Fibroblast of lung (primary cell): Measurements from ENCODE around the gene KIAA1671. TPM values are rescaled to one million over a fixed set of nuclear protein-coding genes. Genes with fewer than 3 reads are reported as not detected.

Experiments used
- DNase-seq, 2 donors: peaks; one replicate each; pipeline versions ENCODE4 v3.0.0 to v3.0.0-alpha.2; 2010; ENCODE audit warnings: low read depth in 2 of 2
- H2AFZ ChIP-seq: 2 replicates; pipeline ENCODE4 v1.5.1; 2012; ENCODE audit warnings: low read length, control low read depth, inconsistent platforms
- H3K27ac ChIP-seq: 2 replicates; pipeline ENCODE4 v1.5.1; 2011; ENCODE audit warnings: low read length, control low read depth; ENCODE audit not compliant: insufficient read depth
- H3K27me3 ChIP-seq: 2 replicates; pipeline ENCODE4 v1.5.1; 2011; ENCODE audit warnings: mild to moderate bottlenecking, low read length; ENCODE audit not compliant: control insufficient read depth, insufficient read depth
- H3K36me3 ChIP-seq: 2 replicates; pipeline ENCODE4 v1.5.1; 2011; ENCODE audit warnings: low read length; ENCODE audit not compliant: control insufficient read depth, insufficient read depth
- H3K4me1 ChIP-seq: 2 replicates; pipeline ENCODE4 v1.5.1; 2011; ENCODE audit warnings: low read length; ENCODE audit not compliant: control insufficient read depth, insufficient read depth; ENCODE audit errors: extremely low read depth
- H3K4me2 ChIP-seq: 2 replicates; pipeline ENCODE4 v1.5.1; 2011; ENCODE audit warnings: low read length, control low read depth; ENCODE audit not compliant: insufficient read depth; ENCODE audit errors: extremely low read depth
- H3K4me3 ChIP-seq, 4 experiments: fragments of 200-600 bp in 1 of 4; sonication (generic) in 1 of 4; replicated peaks in 1 of 4; 2 replicates each; pipeline ENCODE4 v1.5.1; 2011 to 2016; ENCODE audit warnings: low read length in 4 of 4, low read depth in 3 of 4, mild to moderate bottlenecking in 3 of 4, control low read depth in 2 of 4, inconsistent platforms in 1 of 4, mixed read lengths in 1 of 4; ENCODE audit not compliant: insufficient read depth in 1 of 4; ENCODE audit errors: control extremely low read depth in 1 of 4
- H3K79me2 ChIP-seq: 2 replicates; pipeline ENCODE4 v1.5.1; 2012; ENCODE audit warnings: mild to moderate bottlenecking, low read length, inconsistent platforms; ENCODE audit not compliant: control insufficient read depth, insufficient read depth
- H3K9ac ChIP-seq: 2 replicates; pipeline ENCODE4 v1.5.1; 2011; ENCODE audit warnings: mild to moderate bottlenecking, low read length, control low read depth; ENCODE audit not compliant: insufficient read depth
- H3K9me3 ChIP-seq: 2 replicates; pipeline ENCODE4 v1.5.1; 2012; ENCODE audit warnings: low read depth, low read length; ENCODE audit not compliant: control insufficient read depth, insufficient read depth
- H4K20me1 ChIP-seq: 2 replicates; pipeline ENCODE4 v1.5.1; 2011; ENCODE audit warnings: low read length; ENCODE audit not compliant: control insufficient read depth, insufficient read depth; ENCODE audit errors: extremely low read depth
- EZH2 ChIP-seq: IDR thresholded peaks from 2 replicates; pipeline ENCODE4 v1.5.1; 2012; ENCODE audit warnings: low read length, control low read depth, mild to moderate bottlenecking; ENCODE audit errors: missing control alignments
- polyA plus RNA-seq, 2 donors: library from polyadenylated mRNA; depleted of rRNA in 1 of 2; stranded (reverse) in 1 of 2; unstranded in 1 of 2; fragments of >200 nt; gene quantifications; 2 replicates each; pipeline ENCODE4 v1.2.1, GENCODE V29; 2011 to 2012; ENCODE audit warnings: missing spikeins in 1 of 2
- total RNA-seq: library from RNA; depleted of rRNA; stranded (reverse); fragments of >200 nt; gene quantifications from 2 replicates; pipeline ENCODE4 v1.2.1, GENCODE V29; 2014
- TF ChIP-seq, protein P1 (sequence below), 2 donors: IDR thresholded peaks in 1 of 2; conservative IDR thresholded peaks in 1 of 2; 1 replicate in 1 of 2; 2 replicates in 1 of 2; pipeline ENCODE4 v1.5.1; 2011 to 2012; ENCODE audit warnings: low read length in 2 of 2, control low read depth in 1 of 2, inconsistent platforms in 1 of 2, low read depth in 1 of 2, mild to moderate bottlenecking in 1 of 2

KIAA1671 gene
- total and polyA plus RNA-seq, 2 donors (not counting 1 experiment from before 2014, with no cell fraction given): 0.34 to 1.3 TPM

DNA sequence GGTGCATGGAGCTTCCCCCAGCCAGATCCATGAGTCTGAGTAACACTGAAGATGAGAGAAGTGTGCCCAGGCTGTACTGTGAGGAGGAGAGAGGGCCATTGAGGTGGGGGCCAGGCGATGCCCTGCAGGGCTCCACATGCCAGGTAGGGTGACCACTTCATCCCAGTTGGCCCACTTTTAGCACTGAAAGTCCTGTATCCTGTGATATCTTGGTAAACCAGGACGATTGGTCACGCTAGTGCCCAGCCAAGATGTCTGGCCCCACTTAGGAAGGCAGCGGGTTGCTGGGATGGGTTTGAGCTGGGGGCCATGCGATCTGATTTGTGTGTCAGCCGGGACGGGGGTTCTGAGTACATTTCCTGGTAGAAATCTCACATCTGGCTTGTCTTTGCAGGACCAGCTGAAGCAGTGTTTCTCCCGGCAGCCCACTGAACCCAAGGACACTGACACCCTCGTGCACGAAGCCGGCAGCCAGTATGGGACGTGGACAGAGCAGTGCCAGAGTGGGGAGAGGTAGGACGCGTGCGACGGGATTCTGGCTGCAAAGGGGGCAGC, 218.0 kb downstream of the KIAA1671 start:
- H3K4me1 ChIP-seq: no peaks in the 10 kb centered on the region
- H2AFZ ChIP-seq: no peak overlapping the region
- no peaks in the 10 kb centered on the region for H3K36me3 ChIP-seq
- no peak overlapping the region for H3K4me3 ChIP-seq
- no peak overlapping the region for H3K4me2 ChIP-seq
- no peak overlapping the region for H3K27ac ChIP-seq
- TF ChIP-seq, protein P1, sequence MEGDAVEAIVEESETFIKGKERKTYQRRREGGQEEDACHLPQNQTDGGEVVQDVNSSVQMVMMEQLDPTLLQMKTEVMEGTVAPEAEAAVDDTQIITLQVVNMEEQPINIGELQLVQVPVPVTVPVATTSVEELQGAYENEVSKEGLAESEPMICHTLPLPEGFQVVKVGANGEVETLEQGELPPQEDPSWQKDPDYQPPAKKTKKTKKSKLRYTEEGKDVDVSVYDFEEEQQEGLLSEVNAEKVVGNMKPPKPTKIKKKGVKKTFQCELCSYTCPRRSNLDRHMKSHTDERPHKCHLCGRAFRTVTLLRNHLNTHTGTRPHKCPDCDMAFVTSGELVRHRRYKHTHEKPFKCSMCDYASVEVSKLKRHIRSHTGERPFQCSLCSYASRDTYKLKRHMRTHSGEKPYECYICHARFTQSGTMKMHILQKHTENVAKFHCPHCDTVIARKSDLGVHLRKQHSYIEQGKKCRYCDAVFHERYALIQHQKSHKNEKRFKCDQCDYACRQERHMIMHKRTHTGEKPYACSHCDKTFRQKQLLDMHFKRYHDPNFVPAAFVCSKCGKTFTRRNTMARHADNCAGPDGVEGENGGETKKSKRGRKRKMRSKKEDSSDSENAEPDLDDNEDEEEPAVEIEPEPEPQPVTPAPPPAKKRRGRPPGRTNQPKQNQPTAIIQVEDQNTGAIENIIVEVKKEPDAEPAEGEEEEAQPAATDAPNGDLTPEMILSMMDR (conservative IDR thresholded peaks at IDR 0.05 in 1 of 2, IDR thresholded peaks at IDR 0.05 in 1 of 2; ENCODE audit: low read depth in 1 of 2, low read length in 2 of 2): no peak
- no peak for TF ChIP-seq EZH2
- no peaks in the 10 kb centered on the region for H3K27me3 ChIP-seq
- no peaks in the 10 kb centered on the region for H3K9me3 ChIP-seq
- no peak overlapping the region for H3K9ac ChIP-seq
- no peaks in the 10 kb centered on the region for H4K20me1 ChIP-seq
- no peak for DNase-seq
- H3K79me2 ChIP-seq: no peaks in the 10 kb centered on the region

DNA sequence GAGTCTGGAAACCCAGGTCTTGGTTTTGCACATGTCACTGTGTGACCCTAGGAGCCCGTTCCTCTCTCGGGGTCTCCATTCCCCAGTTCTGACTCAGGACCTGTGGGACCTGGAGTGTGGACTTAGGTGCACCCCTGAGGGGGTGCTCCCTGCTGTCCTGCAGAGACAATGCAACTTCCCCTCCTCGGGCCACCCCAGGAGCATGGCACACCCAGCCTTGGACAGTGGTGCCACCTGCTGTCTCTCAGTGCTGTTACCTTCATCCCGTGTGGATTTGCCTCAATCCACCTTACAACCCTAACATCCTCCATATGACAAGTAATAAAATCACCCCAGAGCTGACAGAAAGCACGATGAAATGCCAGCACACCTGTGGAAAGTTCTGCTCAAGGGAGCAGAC, 219.6 kb downstream of the KIAA1671 start:
- Histone ChIP-seq H2AFZ (no peak overlapping the region), H3K36me3 (no peaks in the 10 kb centered on the region), H3K9ac (no peak overlapping the region), H3K79me2 (no peaks in the 10 kb centered on the region), H3K4me1 (no peaks in the 10 kb centered on the region), H3K4me3 (no peak overlapping the region), H3K27me3 (no peaks in the 10 kb centered on the region), H3K27ac (no peak overlapping the region), H4K20me1 (no peaks in the 10 kb centered on the region), H3K4me2 (no peak overlapping the region), H3K9me3 (no peaks in the 10 kb centered on the region)
- no peak for TF ChIP-seq EZH2
- TF ChIP-seq, protein P1 (conservative IDR thresholded peaks at IDR 0.05 in 1 of 2, IDR thresholded peaks at IDR 0.05 in 1 of 2; ENCODE audit: low read depth in 1 of 2, low read length in 2 of 2): no peak
- no peak for DNase-seq

DNA sequence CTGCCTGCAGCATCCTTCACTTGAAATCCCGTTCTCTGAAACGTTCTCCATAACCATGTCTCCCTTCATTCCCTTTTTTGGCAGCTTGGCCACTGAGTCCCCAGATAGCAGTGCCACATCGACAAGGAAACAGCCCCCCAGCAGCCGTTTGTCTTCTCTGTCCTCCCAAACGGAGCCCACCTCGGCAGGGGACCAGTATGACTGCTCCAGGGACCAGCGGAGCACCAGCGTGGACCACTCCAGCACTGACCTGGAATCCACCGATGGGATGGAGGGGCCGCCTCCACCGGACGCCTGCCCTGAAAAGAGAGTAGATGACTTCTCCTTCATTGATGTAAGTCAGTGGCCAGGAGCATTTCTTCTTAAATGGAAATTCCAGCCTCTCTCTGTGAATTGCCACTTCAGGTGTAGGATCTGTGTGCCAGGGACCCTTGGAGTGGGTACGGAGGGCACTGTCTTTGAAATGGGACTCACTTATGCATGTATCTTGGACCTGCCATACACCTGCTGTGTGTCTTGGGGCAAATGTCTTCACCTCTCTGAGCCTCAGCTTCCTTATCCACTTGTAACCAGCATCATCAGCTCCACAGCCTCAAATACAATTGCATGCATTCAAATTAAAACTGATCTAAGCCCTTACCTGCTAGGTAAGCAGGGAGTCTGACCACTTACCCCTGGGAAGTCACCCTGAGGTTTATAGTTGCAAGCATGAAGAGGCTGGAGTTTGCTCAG, 221.8 kb downstream of the KIAA1671 start:
- H3K79me2 ChIP-seq: no peaks in the 10 kb centered on the region
- H3K9me3 ChIP-seq: no peaks in the 10 kb centered on the region
- no peak overlapping the region for H3K4me3 ChIP-seq
- DNase-seq: no peak
- H3K36me3 ChIP-seq: no peaks in the 10 kb centered on the region
- H3K4me2 ChIP-seq: no peak overlapping the region
- no peak overlapping the region for H3K9ac ChIP-seq
- no peaks in the 10 kb centered on the region for H3K27me3 ChIP-seq
- H2AFZ ChIP-seq: no peak overlapping the region
- TF ChIP-seq EZH2: no peak
- TF ChIP-seq, protein P1 (conservative IDR thresholded peaks at IDR 0.05 in 1 of 2, IDR thresholded peaks at IDR 0.05 in 1 of 2; ENCODE audit: low read depth in 1 of 2, low read length in 2 of 2): no peak
- H4K20me1 ChIP-seq: no peaks in the 10 kb centered on the region
- no peaks in the 10 kb centered on the region for H3K4me1 ChIP-seq
- H3K27ac ChIP-seq: no peak overlapping the region
